Neural cell (in vitro differentiated cells): ENCODE measurements around the gene TCP11L1.

Source experiments
- EP300 ChIP-seq: fragments of 450-650 bp; conservative IDR thresholded peaks from 2 replicates; pipeline ENCODE4 v1.6.1; 2014; ENCODE audit warnings: antibody characterized with exemption, mild to moderate bottlenecking, moderate library complexity; ENCODE audit not compliant: poor library complexity, severe bottlenecking
- EZH2 ChIP-seq: fragments of 200-600, 300-800 bp; shearing (Covaris generic), sonication (generic); IDR thresholded peaks from 2 replicates; pipeline ENCODE4 v1.6.1; 2014; ENCODE audit warnings: antibody characterized with exemption, low read length, borderline replicate concordance, mild to moderate bottlenecking; ENCODE audit not compliant: insufficient read depth, poor library complexity, severe bottlenecking
- MXI1 ChIP-seq: fragments of 450-650 bp; conservative IDR thresholded peaks from 2 replicates; pipeline ENCODE4 v1.6.1; 2014; ENCODE audit warnings: antibody characterized with exemption, mild to moderate bottlenecking; ENCODE audit not compliant: poor library complexity, severe bottlenecking
- POLR2AphosphoS5 ChIP-seq: IDR thresholded peaks from 2 replicates; pipeline ENCODE4 v1.6.1; 2012
- RAD21 ChIP-seq: fragments of 450-650 bp; conservative IDR thresholded peaks from 2 replicates; pipeline ENCODE4 v1.6.1; 2014; ENCODE audit warnings: antibody characterized with exemption, mild to moderate bottlenecking, moderate library complexity
- SMC3 ChIP-seq: fragments of 450-650 bp; conservative IDR thresholded peaks from 2 replicates; pipeline ENCODE4 v1.6.1; 2014; ENCODE audit warnings: antibody characterized with exemption, mild to moderate bottlenecking, moderate library complexity; ENCODE audit not compliant: poor library complexity
- TAF1 ChIP-seq: IDR thresholded peaks from 2 replicates; pipeline ENCODE4 v1.6.1; 2012; ENCODE audit warnings: low read depth
- TF ChIP-seq, protein P1 (sequence below): IDR thresholded peaks from 2 replicates; pipeline ENCODE4 v1.6.1; 2012; ENCODE audit warnings: borderline replicate concordance
- TF ChIP-seq, protein P2 (sequence below): fragments of 450-650 bp; IDR thresholded peaks from 2 replicates; pipeline ENCODE4 v1.5.1; 2014; ENCODE audit warnings: antibody characterized with exemption, mild to moderate bottlenecking, moderate library complexity; ENCODE audit not compliant: poor library complexity, severe bottlenecking

DNA sequence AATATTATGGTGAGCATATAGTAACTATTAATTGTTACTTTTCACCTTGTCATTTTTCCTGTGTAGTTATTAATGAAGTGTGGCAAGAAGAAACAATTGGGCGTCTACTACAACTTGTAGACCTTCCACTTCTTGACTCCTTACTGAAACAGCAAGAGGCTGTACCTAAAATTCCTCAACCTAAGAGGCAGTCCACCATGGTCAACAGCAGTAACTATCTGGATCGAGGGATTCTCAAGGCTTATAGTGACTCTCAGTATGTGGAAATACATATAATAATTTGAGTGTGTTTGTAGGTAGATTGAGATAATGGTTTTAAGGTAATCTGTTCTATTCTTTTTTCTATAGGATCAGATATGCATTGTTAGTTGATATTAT lies 10.8 kb upstream of the TCP11L1 start:
- no peak for TF ChIP-seq TAF1
- TF ChIP-seq, protein P1, sequence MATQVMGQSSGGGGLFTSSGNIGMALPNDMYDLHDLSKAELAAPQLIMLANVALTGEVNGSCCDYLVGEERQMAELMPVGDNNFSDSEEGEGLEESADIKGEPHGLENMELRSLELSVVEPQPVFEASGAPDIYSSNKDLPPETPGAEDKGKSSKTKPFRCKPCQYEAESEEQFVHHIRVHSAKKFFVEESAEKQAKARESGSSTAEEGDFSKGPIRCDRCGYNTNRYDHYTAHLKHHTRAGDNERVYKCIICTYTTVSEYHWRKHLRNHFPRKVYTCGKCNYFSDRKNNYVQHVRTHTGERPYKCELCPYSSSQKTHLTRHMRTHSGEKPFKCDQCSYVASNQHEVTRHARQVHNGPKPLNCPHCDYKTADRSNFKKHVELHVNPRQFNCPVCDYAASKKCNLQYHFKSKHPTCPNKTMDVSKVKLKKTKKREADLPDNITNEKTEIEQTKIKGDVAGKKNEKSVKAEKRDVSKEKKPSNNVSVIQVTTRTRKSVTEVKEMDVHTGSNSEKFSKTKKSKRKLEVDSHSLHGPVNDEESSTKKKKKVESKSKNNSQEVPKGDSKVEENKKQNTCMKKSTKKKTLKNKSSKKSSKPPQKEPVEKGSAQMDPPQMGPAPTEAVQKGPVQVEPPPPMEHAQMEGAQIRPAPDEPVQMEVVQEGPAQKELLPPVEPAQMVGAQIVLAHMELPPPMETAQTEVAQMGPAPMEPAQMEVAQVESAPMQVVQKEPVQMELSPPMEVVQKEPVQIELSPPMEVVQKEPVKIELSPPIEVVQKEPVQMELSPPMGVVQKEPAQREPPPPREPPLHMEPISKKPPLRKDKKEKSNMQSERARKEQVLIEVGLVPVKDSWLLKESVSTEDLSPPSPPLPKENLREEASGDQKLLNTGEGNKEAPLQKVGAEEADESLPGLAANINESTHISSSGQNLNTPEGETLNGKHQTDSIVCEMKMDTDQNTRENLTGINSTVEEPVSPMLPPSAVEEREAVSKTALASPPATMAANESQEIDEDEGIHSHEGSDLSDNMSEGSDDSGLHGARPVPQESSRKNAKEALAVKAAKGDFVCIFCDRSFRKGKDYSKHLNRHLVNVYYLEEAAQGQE: no peak
- TF ChIP-seq, protein P2, sequence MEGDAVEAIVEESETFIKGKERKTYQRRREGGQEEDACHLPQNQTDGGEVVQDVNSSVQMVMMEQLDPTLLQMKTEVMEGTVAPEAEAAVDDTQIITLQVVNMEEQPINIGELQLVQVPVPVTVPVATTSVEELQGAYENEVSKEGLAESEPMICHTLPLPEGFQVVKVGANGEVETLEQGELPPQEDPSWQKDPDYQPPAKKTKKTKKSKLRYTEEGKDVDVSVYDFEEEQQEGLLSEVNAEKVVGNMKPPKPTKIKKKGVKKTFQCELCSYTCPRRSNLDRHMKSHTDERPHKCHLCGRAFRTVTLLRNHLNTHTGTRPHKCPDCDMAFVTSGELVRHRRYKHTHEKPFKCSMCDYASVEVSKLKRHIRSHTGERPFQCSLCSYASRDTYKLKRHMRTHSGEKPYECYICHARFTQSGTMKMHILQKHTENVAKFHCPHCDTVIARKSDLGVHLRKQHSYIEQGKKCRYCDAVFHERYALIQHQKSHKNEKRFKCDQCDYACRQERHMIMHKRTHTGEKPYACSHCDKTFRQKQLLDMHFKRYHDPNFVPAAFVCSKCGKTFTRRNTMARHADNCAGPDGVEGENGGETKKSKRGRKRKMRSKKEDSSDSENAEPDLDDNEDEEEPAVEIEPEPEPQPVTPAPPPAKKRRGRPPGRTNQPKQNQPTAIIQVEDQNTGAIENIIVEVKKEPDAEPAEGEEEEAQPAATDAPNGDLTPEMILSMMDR: no peak
- TF ChIP-seq MXI1: no peak
- no peak for TF ChIP-seq POLR2AphosphoS5
- no peak for TF ChIP-seq EZH2
- TF ChIP-seq EP300: no peak
- no peak for TF ChIP-seq RAD21
- TF ChIP-seq SMC3: no peak
